HCT116 (cell line): Measurements from ENCODE around the gene RDH8. TPM values are rescaled to one million over a fixed set of nuclear protein-coding genes. Genes with fewer than 3 reads are reported as not detected.

Source experiments
- ATAC-seq: fragments of 200-7000 bp; cut with Tn5 transposase; 2 replicates; pipeline ENCODE4 v1.9.1; 2020; ENCODE audit warnings: mild to moderate bottlenecking, moderate library complexity
- BruUV-seq: library from RNA; stranded (reverse); fragments of 400-500 nt; replicated peaks from 2 replicates; lab custom pipeline; 2021; lab: Mats Ljungman, UMichigan
- CTCF ChIA-PET: fragments of 300-600 bp; sonication (Branson Sonifier 250); formaldehyde crosslinking; loops from one replicate; lab custom pipeline; 2021; ENCODE audit warnings: antibody characterized with exemption; lab: Charles Lee
- POLR2A ChIA-PET: fragments of 300-600, 350-600 bp; sonication (Branson Sonifier 250); formaldehyde crosslinking; loops from one replicate; lab custom pipeline; 2021; ENCODE audit warnings: antibody characterized with exemption; lab: Charles Lee
- RAD21 ChIA-PET, 2 experiments: fragments of 300-600 bp; sonication (Branson Sonifier 250); formaldehyde crosslinking; loops; one replicate each; lab custom pipeline; 2023; ENCODE audit warnings: low total read pairs in 2 of 2; ENCODE audit not compliant: uncharacterized antibody in 2 of 2, unreplicated experiment in 2 of 2, low non-redundant PET in 1 of 2; lab: Charles Lee
- DNase-seq: peaks from one replicate; pipeline ENCODE4 v3.0.0-alpha.2; 2010; ENCODE audit warnings: low read depth, low spot score
- H2AFZ ChIP-seq: fragments of 200-600 bp; shearing (Covaris generic), sonication (generic); 2 replicates; pipeline ENCODE4 v1.6.1; 2017; ENCODE audit warnings: low read depth, mixed run types, mixed read lengths, antibody characterized with exemption, low read length; ENCODE audit not compliant: poor library complexity, severe bottlenecking
- H3K27ac ChIP-seq: 2 replicates; pipeline ENCODE4 v1.5.1; 2012; ENCODE audit warnings: low read depth, low read length
- H3K27me3 ChIP-seq: fragments of 200-600 bp; sonication (generic); 2 replicates; pipeline ENCODE4 v1.6.1; 2016; ENCODE audit warnings: mixed run types, low read length, mixed read lengths; ENCODE audit not compliant: insufficient read depth
- H3K36me3 ChIP-seq, 2 experiments: fragments of 200-500 bp in 1 of 2; fragments of 200-600 bp in 1 of 2; sonication (Bioruptor generic) in 1 of 2; sonication (generic) in 1 of 2; 2 replicates each; pipeline versions ENCODE4 v1.5.1 to v1.6.1; 2014 to 2016; ENCODE audit warnings: low read length in 2 of 2, inconsistent platforms in 1 of 2, mixed read lengths in 1 of 2, mixed run types in 1 of 2; ENCODE audit not compliant: insufficient read depth in 2 of 2, control insufficient read depth in 1 of 2
- H3K4me1 ChIP-seq, 2 experiments: fragments of 200-600 bp in 1 of 2; sonication (generic) in 1 of 2; 2 replicates each; pipeline versions ENCODE4 v1.5.1 to v1.6.1; 2012 to 2017; ENCODE audit warnings: low read length in 2 of 2, inconsistent platforms in 1 of 2, mild to moderate bottlenecking in 1 of 2, mixed read lengths in 1 of 2, mixed run types in 1 of 2, moderate library complexity in 1 of 2; ENCODE audit not compliant: insufficient read depth in 2 of 2, control insufficient read depth in 1 of 2
- H3K4me2 ChIP-seq: fragments of 200-600 bp; sonication (generic); 2 replicates; pipeline ENCODE4 v1.6.1; 2017; ENCODE audit warnings: mixed run types, low read length, mixed read lengths
- H3K4me3 ChIP-seq, 2 experiments: fragments of 200-600 bp in 1 of 2; sonication (generic) in 1 of 2; replicated peaks in 1 of 2; 2 replicates each; pipeline ENCODE4 v1.5.1; 2011 to 2016; ENCODE audit warnings: low read length in 2 of 2, control low read depth in 1 of 2, low read depth in 1 of 2, mild to moderate bottlenecking in 1 of 2, mixed read lengths in 1 of 2, mixed run types in 1 of 2
- H3K79me2 ChIP-seq: fragments of 200-600 bp; sonication (generic); 2 replicates; pipeline ENCODE4 v1.6.1; 2017; ENCODE audit warnings: mild to moderate bottlenecking, mixed run types, low read length, moderate library complexity, mixed read lengths; ENCODE audit not compliant: insufficient read depth
- H3K9ac ChIP-seq: fragments of 200-600 bp; sonication (generic); 2 replicates; pipeline ENCODE4 v1.6.1; 2016; ENCODE audit warnings: low read length, mixed read lengths
- H3K9me2 ChIP-seq: fragments of 200-600 bp; sonication (generic), shearing (Covaris generic); 2 replicates; pipeline ENCODE4 v1.6.1; 2017; ENCODE audit warnings: mixed run types, mild to moderate bottlenecking, moderate library complexity; ENCODE audit not compliant: insufficient read depth
- H3K9me3 ChIP-seq, 2 experiments: fragments of 200-500 bp in 1 of 2; fragments of 200-600 bp in 1 of 2; sonication (Bioruptor generic) in 1 of 2; sonication (generic) in 1 of 2; 2 replicates each; pipeline ENCODE4 v1.6.1; 2014 to 2017; ENCODE audit warnings: low read length in 2 of 2, mixed read lengths in 2 of 2, inconsistent platforms in 1 of 2, low read depth in 1 of 2, mild to moderate bottlenecking in 1 of 2, mixed run types in 1 of 2, moderate library complexity in 1 of 2; ENCODE audit not compliant: control insufficient read depth in 1 of 2, insufficient read depth in 1 of 2
- H4K20me1 ChIP-seq: fragments of 200-600 bp; sonication (generic), shearing (Covaris generic); 2 replicates; pipeline ENCODE4 v1.6.1; 2017; ENCODE audit warnings: mixed run types, mild to moderate bottlenecking, moderate library complexity; ENCODE audit not compliant: insufficient read depth
- CBX3 ChIP-seq: IDR thresholded peaks from 2 replicates; pipeline ENCODE4 v1.6.1; 2012; ENCODE audit warnings: low read depth
- CTCF ChIP-seq, 3 experiments: fragments of 200-600 bp in 1 of 3; sonication (generic) in 1 of 3; IDR thresholded peaks in 2 of 3; conservative IDR thresholded peaks in 1 of 3; 2 replicates each; pipeline ENCODE4 v1.5.1; 2012 to 2017; ENCODE audit warnings: low read depth in 2 of 3, low read length in 2 of 3, antibody characterized with exemption in 1 of 3, borderline replicate concordance in 1 of 3, control low read depth in 1 of 3, mild to moderate bottlenecking in 1 of 3, mixed read lengths in 1 of 3, mixed run types in 1 of 3, moderate library complexity in 1 of 3; ENCODE audit not compliant: insufficient read depth in 1 of 3
- EGR1 ChIP-seq: IDR thresholded peaks from 2 replicates; pipeline ENCODE4 v1.6.1; 2012; ENCODE audit warnings: low read depth
- EZH2 ChIP-seq: fragments of 200-600 bp; sonication (generic); IDR thresholded peaks from 2 replicates; pipeline ENCODE4 v1.6.1; 2017; ENCODE audit warnings: antibody characterized with exemption, mixed run types
- FOSL1 ChIP-seq: IDR thresholded peaks from 2 replicates; pipeline ENCODE4 v1.6.1; 2012; ENCODE audit warnings: low read depth
- RAD21 ChIP-seq: IDR thresholded peaks from 2 replicates; pipeline ENCODE4 v1.6.1; 2012; ENCODE audit warnings: low read depth, mild to moderate bottlenecking
- SRF ChIP-seq: IDR thresholded peaks from 2 replicates; pipeline ENCODE4 v1.6.1; 2012; ENCODE audit warnings: low read depth
- TCF7L2 ChIP-seq: IDR thresholded peaks from 2 replicates; pipeline ENCODE4 v1.7.0; 2011; ENCODE audit warnings: borderline replicate concordance, inconsistent platforms; ENCODE audit not compliant: insufficient read depth, insufficient read length; ENCODE audit errors: extremely low read depth
- ZBTB33 ChIP-seq: IDR thresholded peaks from 2 replicates; pipeline ENCODE4 v1.6.1; 2011; ENCODE audit warnings: mild to moderate bottlenecking, low read length, moderate library complexity; ENCODE audit not compliant: insufficient replicate concordance; ENCODE audit errors: extremely low read depth
- intact Hi-C: fragments of 100-400 bp; cut with micrococcal nuclease; formaldehyde crosslinking; loops from 2 replicates; pipeline ENCODE4 v1.10.0; 2022
- total RNA-seq: library from RNA; stranded (reverse); gene quantifications from one replicate; pipeline ENCODE4 v1.2.1, GENCODE V29; 2021; ENCODE audit not compliant: unreplicated experiment

The RDH8 gene
- total RNA-seq, 1 experiment from 2014 or later: not detected

GRCh38 chr19:10069046-10069445 is 55.8 kb downstream of the RDH8 start:
- ChIA-PET POLR2A (interaction anchor here (0.6 to 1.1 kb wide), 2 partner anchors 11 to 43 kb away, joined by 3 read pairs; partner anchors contain the start of gene P2RY11), CTCF (interaction anchor here (1.1 kb wide), 1 partner anchor 30 kb away, joined by 3 read pairs; no protein-coding TSS in a partner anchor), RAD21 (no interaction called here)
- TF ChIP-seq CTCF (IDR thresholded peaks at IDR 0.05 in 2 of 3, conservative IDR thresholded peaks at IDR 0.05 in 1 of 3; ENCODE audit: borderline replicate concordance in 1 of 3, insufficient read depth in 1 of 3, low read depth in 2 of 3, low read length in 2 of 3) (no peak), CBX3 (no peak), TCF7L2 (no peak), EGR1 (no peak), RAD21 (no peak), FOSL1 (no peak), EZH2 (no peak), SRF (no peak), ZBTB33 (no peak)
- no peak overlapping the region for H3K27ac ChIP-seq
- no peaks in the 10 kb centered on the region for H4K20me1 ChIP-seq
- H3K9me3 ChIP-seq: no peaks in the 10 kb centered on the region
- ATAC-seq (no peak), DNase-seq (no peak)
- no peak overlapping the region for H3K4me3 ChIP-seq
- H3K9ac ChIP-seq: no peak overlapping the region
- intact Hi-C loops: no loop called here
- H3K4me2 ChIP-seq: no peak overlapping the region
- H3K4me1 ChIP-seq: peaks cover 0 to 6% of the 10 kb centered on the region in 2 experiments; a peak in 1 of 4 replicates
- no peak overlapping the region for H2AFZ ChIP-seq
- H3K36me3 ChIP-seq: no peaks in the 10 kb centered on the region
- BruUV-seq: no TSS peak
- no peaks in the 10 kb centered on the region for H3K79me2 ChIP-seq
- H3K27me3 ChIP-seq: peaks cover 6% of the 10 kb centered on the region; the same call in 1 of the 2 replicates
- no peaks in the 10 kb centered on the region for H3K9me2 ChIP-seq
